WTC11 (cell line): ENCODE measurements around the gene CLASP2. TPM values are rescaled to one million over a fixed set of nuclear protein-coding genes. Genes with fewer than 3 reads are reported as not detected.
A peak's percentile ranks its signal among the peaks of the same experiment; 100 is the strongest.

ENCODE experiments used
- ATAC-seq: fragments of 200-7000 bp; cut with Tn5 transposase; 2 replicates; pipeline ENCODE4 v1.10.0; 2021; ENCODE audit warnings: mild to moderate bottlenecking, moderate library complexity
- CTCF ChIA-PET: fragments of 300-600 bp; sonication (Branson Sonifier 250); formaldehyde crosslinking; loops from one replicate; lab custom pipeline; 2021; ENCODE audit warnings: antibody characterized with exemption; lab: Charles Lee
- POLR2A ChIA-PET: fragments of 350-600 bp; sonication (Branson Sonifier 250); formaldehyde crosslinking; loops from one replicate; lab custom pipeline; 2021; ENCODE audit warnings: antibody characterized with exemption; lab: Charles Lee
- DNase-seq: peaks from one replicate; pipeline ENCODE4 v3.0.0; 2021; ENCODE audit warnings: low spot score
- H3K27ac Mint-ChIP-seq: 2 replicates; pipeline ENCODE4 v1.8.0; 2021; ENCODE audit warnings: mixed read lengths
- H3K27me3 Mint-ChIP-seq: 2 replicates; pipeline ENCODE4 v1.8.0; 2021; ENCODE audit warnings: low read depth, mild to moderate bottlenecking, moderate library complexity, mixed read lengths
- H3K36me3 Mint-ChIP-seq: 2 replicates; pipeline ENCODE4 v1.8.0; 2021; ENCODE audit warnings: mixed read lengths
- H3K4me1 Mint-ChIP-seq: 2 replicates; pipeline ENCODE4 v1.8.0; 2022; ENCODE audit warnings: mixed read lengths
- H3K4me3 Mint-ChIP-seq: 2 replicates; pipeline ENCODE4 v1.8.0; 2021; ENCODE audit warnings: mild to moderate bottlenecking, moderate library complexity, mixed read lengths
- H3K9me3 Mint-ChIP-seq: 2 replicates; pipeline ENCODE4 v1.8.0; 2021; ENCODE audit warnings: mixed read lengths
- AR ChIP-seq: fragments of 250-450 bp; sonication (Bioruptor Pico); IDR thresholded peaks from 2 replicates; pipeline ENCODE4 v1.9.0; 2021; ENCODE audit warnings: mild to moderate bottlenecking
- ATF1 ChIP-seq: sonication (generic); formaldehyde crosslinking; IDR thresholded peaks from 2 replicates; pipeline ENCODE4 v1.8.1; 2023; ENCODE audit warnings: mild to moderate bottlenecking, moderate library complexity, missing genetic modification reagents
- ATF3 ChIP-seq: sonication (generic); formaldehyde crosslinking; conservative IDR thresholded peaks from 2 replicates; pipeline ENCODE4 v1.8.1; 2022; ENCODE audit warnings: mild to moderate bottlenecking, missing genetic modification reagents
- CBFB ChIP-seq: sonication (generic); formaldehyde crosslinking; IDR thresholded peaks from 2 replicates; pipeline ENCODE4 v1.8.1; 2022; ENCODE audit warnings: mild to moderate bottlenecking, low read depth, missing genetic modification reagents
- CREM ChIP-seq: sonication (generic); formaldehyde crosslinking; IDR thresholded peaks from 2 replicates; pipeline ENCODE4 v1.8.1; 2022; ENCODE audit warnings: mild to moderate bottlenecking, missing genetic modification reagents, moderate library complexity
- ESRRA ChIP-seq: sonication (generic); formaldehyde crosslinking; IDR thresholded peaks from 2 replicates; pipeline ENCODE4 v1.8.1; 2022; ENCODE audit warnings: mild to moderate bottlenecking, missing genetic modification reagents, borderline replicate concordance
- ETV6 ChIP-seq: sonication (generic); formaldehyde crosslinking; IDR thresholded peaks from 2 replicates; pipeline ENCODE4 v1.8.1; 2022; ENCODE audit warnings: mild to moderate bottlenecking, missing genetic modification reagents
- FOXP4 ChIP-seq: sonication (generic); formaldehyde crosslinking; IDR thresholded peaks from 2 replicates; pipeline ENCODE4 v1.8.0; 2022; ENCODE audit warnings: mild to moderate bottlenecking, missing genetic modification reagents
- IRF2 ChIP-seq: sonication (generic); formaldehyde crosslinking; IDR thresholded peaks from 2 replicates; pipeline ENCODE4 v1.8.0; 2022; ENCODE audit warnings: low read depth, missing genetic modification reagents, borderline replicate concordance
- MAX ChIP-seq: sonication (generic); formaldehyde crosslinking; IDR thresholded peaks from 2 replicates; pipeline ENCODE4 v1.8.0; 2022; ENCODE audit warnings: mild to moderate bottlenecking, missing genetic modification reagents
- NFE2L1 ChIP-seq: sonication (generic); formaldehyde crosslinking; IDR thresholded peaks from 2 replicates; pipeline ENCODE4 v1.8.1; 2023; ENCODE audit warnings: missing genetic modification reagents
- NR3C1 ChIP-seq: sonication (generic); formaldehyde crosslinking; conservative IDR thresholded peaks from 2 replicates; pipeline ENCODE4 v1.8.1; 2023; ENCODE audit warnings: low read depth, mild to moderate bottlenecking, missing genetic modification reagents
- PREB ChIP-seq: sonication (generic); formaldehyde crosslinking; IDR thresholded peaks from 2 replicates; pipeline ENCODE4 v1.8.1; 2022; ENCODE audit warnings: mild to moderate bottlenecking, missing genetic modification reagents, moderate library complexity, borderline replicate concordance
- PRRX2 ChIP-seq: fragments of 250-450 bp; sonication (Bioruptor Pico); IDR thresholded peaks from 2 replicates; pipeline ENCODE4 v1.8.0; 2021; ENCODE audit warnings: mild to moderate bottlenecking
- SMAD4 ChIP-seq: sonication (generic); formaldehyde crosslinking; IDR thresholded peaks from 2 replicates; pipeline ENCODE4 v1.8.0; 2022; ENCODE audit warnings: mild to moderate bottlenecking, missing genetic modification reagents
- TEAD1 ChIP-seq: sonication (generic); formaldehyde crosslinking; IDR thresholded peaks from 2 replicates; pipeline ENCODE4 v1.8.0; 2022; ENCODE audit warnings: mild to moderate bottlenecking, missing genetic modification reagents
- TEAD4 ChIP-seq: sonication (generic); formaldehyde crosslinking; IDR thresholded peaks from 2 replicates; pipeline ENCODE4 v1.8.0; 2022; ENCODE audit warnings: mild to moderate bottlenecking, missing genetic modification reagents
- ZNF121 ChIP-seq: sonication (generic); formaldehyde crosslinking; IDR thresholded peaks from 2 replicates; pipeline ENCODE4 v1.8.0; 2023; ENCODE audit warnings: missing genetic modification reagents
- ZNF219 ChIP-seq: sonication (generic); formaldehyde crosslinking; IDR thresholded peaks from 2 replicates; pipeline ENCODE4 v1.8.0; 2023; ENCODE audit warnings: missing genetic modification reagents, mild to moderate bottlenecking, borderline replicate concordance
- ZNF317 ChIP-seq: sonication (generic); formaldehyde crosslinking; IDR thresholded peaks from 2 replicates; pipeline ENCODE4 v1.8.1; 2023; ENCODE audit warnings: low read depth, mild to moderate bottlenecking, moderate library complexity, missing genetic modification reagents, borderline replicate concordance
- ZNF416 ChIP-seq: fragments of 250-450 bp; sonication (Bioruptor Pico); IDR thresholded peaks from 2 replicates; pipeline ENCODE4 v1.9.0; 2021; ENCODE audit warnings: mild to moderate bottlenecking, inconsistent platforms
- ZNF512 ChIP-seq: sonication (generic); formaldehyde crosslinking; IDR thresholded peaks from 2 replicates; pipeline ENCODE4 v1.8.1; 2022; ENCODE audit warnings: missing genetic modification reagents, borderline replicate concordance
- total RNA-seq: library from RNA; stranded (reverse); gene quantifications from 3 replicates; pipeline ENCODE4 v1.2.3, GENCODE V29; 2021

Gene CLASP2
- total RNA-seq, 1 experiment from 2014 or later: 56.7 TPM

GRCh38 chr3:33706056-33706455 is 12.0 kb downstream of the CLASP2 start:
- DNase-seq (no peak), ATAC-seq (no peak)
- H3K4me1 Mint-ChIP-seq: no peaks in the 10 kb centered on the region
- H3K27me3 Mint-ChIP-seq: no peaks in the 10 kb centered on the region
- no peak overlapping the region for H3K27ac Mint-ChIP-seq
- H3K36me3 Mint-ChIP-seq: peaks cover 53% of the 10 kb centered on the region
- ChIA-PET POLR2A (no interaction called here), CTCF (no interaction called here)
- H3K4me3 Mint-ChIP-seq: no peak overlapping the region
- TF ChIP-seq SMAD4 (CRISPR knock-in tag) (no peak), ZNF121 (CRISPR knock-in tag) (peak; percentile 50; the same call in 1 of the 2 replicates)
- peaks cover 58% of the 10 kb centered on the region for H3K9me3 Mint-ChIP-seq

GRCh38 chr3:33704891-33705290 is 13.2 kb downstream of the CLASP2 start:
- DNase-seq: no peak
- ChIA-PET POLR2A (no interaction called here), CTCF (no interaction called here)
- Mint-ChIP-seq H3K27me3 (no peaks in the 10 kb centered on the region), H3K27ac (no peak overlapping the region), H3K4me1 (no peaks in the 10 kb centered on the region), H3K36me3 (peaks cover 59% of the 10 kb centered on the region), H3K9me3 (peaks cover 64% of the 10 kb centered on the region), H3K4me3 (no peak overlapping the region)
- no peak for TF ChIP-seq IRF2 (CRISPR knock-in tag)
- no peak for TF ChIP-seq ESRRA (CRISPR knock-in tag)
- no peak for TF ChIP-seq PREB (CRISPR knock-in tag)
- no peak for TF ChIP-seq FOXP4
- no peak for TF ChIP-seq ZNF416 (CRISPR knock-in tag)
- no peak for TF ChIP-seq ZNF512 (CRISPR knock-in tag)
- ATAC-seq: no peak

- no peaks in the 10 kb centered on the region for H3K4me1 Mint-ChIP-seq
- no peak overlapping the region for H3K4me3 Mint-ChIP-seq
- ATAC-seq: no peak
- H3K27me3 Mint-ChIP-seq: no peaks in the 10 kb centered on the region
- ChIA-PET POLR2A (no interaction called here), CTCF (no interaction called here)
- DNase-seq: no peak
- TF ChIP-seq ZNF219 (CRISPR knock-in tag) (no peak), PRRX2 (CRISPR knock-in tag) (no peak), ZNF317 (CRISPR knock-in tag) (peak; percentile 91), NR3C1 (no peak)
- peaks cover 44% of the 10 kb centered on the region for H3K36me3 Mint-ChIP-seq
- H3K27ac Mint-ChIP-seq: no peak overlapping the region
- H3K9me3 Mint-ChIP-seq: peaks cover 52% of the 10 kb centered on the region
Measured at GRCh38 chr3:33699275-33699674, 18.8 kb downstream of the CLASP2 start.

GRCh38 chr3:33694944-33695343 is 23.1 kb downstream of the CLASP2 start:
- Mint-ChIP-seq H3K27me3 (no peaks in the 10 kb centered on the region), H3K27ac (no peak overlapping the region; the same call in 1 of the 2 replicates), H3K36me3 (peaks cover 12% of the 10 kb centered on the region), H3K4me1 (no peaks in the 10 kb centered on the region), H3K4me3 (no peak overlapping the region), H3K9me3 (peaks cover 15% of the 10 kb centered on the region)
- ChIA-PET POLR2A (no interaction called here), CTCF (no interaction called here)
- TF ChIP-seq NFE2L1 (CRISPR knock-in tag) (no peak), ZNF219 (CRISPR knock-in tag) (no peak), ATF1 (no peak), ETV6 (no peak), CBFB (CRISPR knock-in tag) (no peak), TEAD4 (CRISPR knock-in tag) (no peak), ZNF121 (CRISPR knock-in tag) (no peak), TEAD1 (no peak), ATF3 (CRISPR knock-in tag) (no peak), PRRX2 (CRISPR knock-in tag) (no peak), CREM (no peak), AR (no peak), MAX (CRISPR knock-in tag) (no peak)
- ATAC-seq: no peak
- no peak for DNase-seq
